GM13976 (cell line): Measurements from ENCODE around the gene EVC.

Experiments
- DNase-seq: peaks from one replicate; pipeline ENCODE4 v3.0.0; 2012; ENCODE audit warnings: low spot score
- in situ Hi-C: fragments of 300-500 bp; cut with MboI; formaldehyde crosslinking; loops from one replicate; pipeline ENCODE4 v1.12.0; 2022; ENCODE audit warnings: low sequenced_read_pairs, mixed read lengths, inconsistent platforms; ENCODE audit not compliant: unreplicated experiment
- TF ChIP-seq, protein P1 (sequence below): IDR thresholded peaks from 2 replicates; pipeline ENCODE4 v1.5.1; 2012; ENCODE audit warnings: borderline replicate concordance, mild to moderate bottlenecking; ENCODE audit not compliant: insufficient read depth; ENCODE audit errors: extremely low read depth, missing control alignments, control extremely low read depth

The EVC gene

DNA sequence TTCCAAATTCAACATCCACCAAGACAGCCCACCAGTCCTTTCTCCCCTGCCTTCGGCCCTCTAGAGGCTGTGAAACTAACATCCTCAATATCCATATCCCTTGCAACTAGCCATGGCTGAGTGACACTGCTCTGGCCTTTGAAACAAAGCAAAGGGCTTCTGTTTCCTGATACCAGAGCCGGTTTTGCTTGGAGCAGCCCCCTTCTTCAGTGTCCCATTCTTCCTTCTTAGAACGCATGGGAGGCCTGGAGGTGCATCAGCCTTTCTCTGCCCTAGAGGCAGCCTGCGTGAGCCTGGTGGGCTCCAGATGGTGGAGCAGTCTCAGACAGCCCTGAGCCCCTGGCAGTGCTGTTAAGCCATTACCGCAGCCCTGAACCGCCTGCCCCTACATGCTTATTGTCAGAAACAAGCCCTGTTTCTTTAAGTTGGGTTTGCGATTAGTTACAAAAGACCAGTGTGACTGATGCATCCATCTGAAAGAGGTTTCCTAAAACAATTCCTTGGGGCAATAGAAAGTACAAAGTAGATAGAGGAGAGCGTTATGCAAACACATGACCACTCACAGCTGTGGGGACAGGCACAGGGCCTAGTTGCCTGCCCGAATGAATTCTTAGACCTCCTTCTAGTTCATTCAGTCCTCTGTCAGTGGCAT, 74.1 kb downstream of the EVC start:
- in situ Hi-C loops: no loop called here
- no peak for DNase-seq
- TF ChIP-seq, protein P1, sequence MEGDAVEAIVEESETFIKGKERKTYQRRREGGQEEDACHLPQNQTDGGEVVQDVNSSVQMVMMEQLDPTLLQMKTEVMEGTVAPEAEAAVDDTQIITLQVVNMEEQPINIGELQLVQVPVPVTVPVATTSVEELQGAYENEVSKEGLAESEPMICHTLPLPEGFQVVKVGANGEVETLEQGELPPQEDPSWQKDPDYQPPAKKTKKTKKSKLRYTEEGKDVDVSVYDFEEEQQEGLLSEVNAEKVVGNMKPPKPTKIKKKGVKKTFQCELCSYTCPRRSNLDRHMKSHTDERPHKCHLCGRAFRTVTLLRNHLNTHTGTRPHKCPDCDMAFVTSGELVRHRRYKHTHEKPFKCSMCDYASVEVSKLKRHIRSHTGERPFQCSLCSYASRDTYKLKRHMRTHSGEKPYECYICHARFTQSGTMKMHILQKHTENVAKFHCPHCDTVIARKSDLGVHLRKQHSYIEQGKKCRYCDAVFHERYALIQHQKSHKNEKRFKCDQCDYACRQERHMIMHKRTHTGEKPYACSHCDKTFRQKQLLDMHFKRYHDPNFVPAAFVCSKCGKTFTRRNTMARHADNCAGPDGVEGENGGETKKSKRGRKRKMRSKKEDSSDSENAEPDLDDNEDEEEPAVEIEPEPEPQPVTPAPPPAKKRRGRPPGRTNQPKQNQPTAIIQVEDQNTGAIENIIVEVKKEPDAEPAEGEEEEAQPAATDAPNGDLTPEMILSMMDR: no peak

DNA sequence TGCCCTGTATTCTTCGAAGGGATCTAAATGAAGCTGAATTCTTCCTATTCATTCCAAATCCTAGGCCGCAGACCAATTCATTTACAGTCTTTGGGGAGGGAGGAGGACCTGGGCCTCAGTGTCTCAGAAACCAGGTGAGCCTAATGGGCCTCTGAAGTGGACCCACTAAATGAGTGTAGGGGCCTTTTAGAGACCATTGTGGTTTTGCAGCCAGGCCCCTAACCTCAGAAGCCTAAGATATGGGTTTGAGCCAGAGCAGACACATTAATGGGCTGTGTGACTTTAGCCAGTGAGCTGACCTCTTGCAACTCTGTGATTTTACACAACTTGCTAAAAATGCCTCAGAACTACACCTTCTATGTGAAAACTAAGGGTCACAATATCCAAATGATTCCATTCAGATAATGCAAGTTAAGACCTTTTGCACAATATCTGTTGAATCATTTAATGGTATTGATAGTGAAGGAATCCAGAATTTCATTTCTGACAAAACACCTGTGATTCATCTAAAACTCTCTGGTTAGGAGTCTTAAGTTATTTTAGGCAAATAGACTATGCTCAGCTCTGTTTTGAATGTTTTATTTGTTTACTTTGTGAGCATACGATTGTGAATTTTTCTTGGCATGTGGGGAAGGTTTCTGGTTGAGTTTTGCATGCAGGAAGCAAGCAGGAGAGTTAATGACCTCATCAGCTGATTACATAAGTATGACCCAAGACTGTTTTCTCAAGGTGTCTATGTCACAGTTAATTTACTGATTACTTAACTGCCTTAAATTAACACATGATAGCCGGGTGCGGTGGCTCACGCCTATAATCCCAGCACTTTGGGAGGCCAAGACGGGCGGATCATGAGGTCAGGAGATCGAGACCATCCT, 75.0 kb downstream of the EVC start:
- TF ChIP-seq, protein P1: no peak
- in situ Hi-C loops: no loop called here
- DNase-seq: no peak

DNA sequence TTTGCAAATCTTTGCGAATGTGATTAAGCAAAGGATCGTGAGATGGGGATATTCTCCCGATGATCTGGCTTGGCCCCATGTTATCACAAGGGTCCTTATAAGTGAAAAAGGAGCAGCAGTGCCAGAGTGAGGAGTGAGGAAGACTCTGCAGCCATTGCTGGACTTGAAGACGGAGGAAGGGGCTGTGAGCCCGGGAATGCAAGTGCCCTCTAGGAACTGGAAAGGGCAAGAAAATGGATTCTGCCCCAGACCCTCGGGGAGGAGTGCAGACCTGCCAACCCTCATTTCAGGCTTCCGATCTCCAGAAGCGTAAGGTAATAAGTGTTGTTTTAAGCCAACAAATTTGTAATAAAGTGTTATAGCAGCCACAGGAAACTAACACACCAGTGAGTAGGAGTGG, 76.3 kb downstream of the EVC start:
- DNase-seq: no peak

DNA sequence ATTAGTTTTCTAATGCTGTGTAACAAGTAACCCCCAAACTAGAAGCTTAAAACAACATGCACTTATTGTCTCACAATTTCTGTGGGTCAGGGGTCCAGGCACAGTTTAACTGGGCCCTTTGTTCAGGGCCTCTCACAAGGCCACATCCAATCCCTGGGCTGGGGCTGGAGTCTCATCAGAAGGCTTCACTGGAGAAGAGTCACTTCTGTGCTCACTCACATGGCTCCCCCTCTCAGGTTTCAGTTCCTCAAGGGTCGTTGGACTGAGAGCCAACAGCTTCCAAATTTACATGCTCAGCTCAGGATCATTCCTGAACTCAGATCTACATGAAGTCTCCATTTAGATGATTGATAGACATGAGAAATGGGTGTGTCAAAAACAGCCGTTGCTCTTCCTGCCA, 77.1 kb downstream of the EVC start:
- in situ Hi-C loops: no loop called here
- DNase-seq: no peak
- TF ChIP-seq, protein P1: no peak

More for the DNA sequence above, 76.3 kb downstream of the EVC start:
- in situ Hi-C loops: no loop called here
- TF ChIP-seq, protein P1: no peak

DNA sequence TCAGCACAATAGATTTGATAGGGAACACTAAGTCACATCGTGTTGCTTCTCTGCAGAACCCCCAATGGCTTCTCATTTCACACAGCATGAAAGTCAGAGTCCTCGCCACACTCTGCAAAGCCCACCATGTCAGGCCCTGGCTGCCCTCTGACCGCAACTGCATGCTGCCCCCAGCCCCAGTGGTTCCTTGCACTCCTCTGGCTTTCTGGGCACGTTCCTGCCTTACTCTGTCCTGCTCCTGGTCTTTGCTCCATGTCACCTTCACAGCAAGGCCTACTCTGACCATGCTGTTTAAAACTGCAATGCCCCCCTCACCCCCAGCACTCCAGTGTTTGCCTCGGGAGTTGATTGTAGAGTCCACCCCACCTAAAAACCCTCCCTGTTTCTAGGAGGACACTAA, 78.1 kb downstream of the EVC start:
- in situ Hi-C loops: no loop called here
- no peak for DNase-seq
- TF ChIP-seq, protein P1: no peak

DNA sequence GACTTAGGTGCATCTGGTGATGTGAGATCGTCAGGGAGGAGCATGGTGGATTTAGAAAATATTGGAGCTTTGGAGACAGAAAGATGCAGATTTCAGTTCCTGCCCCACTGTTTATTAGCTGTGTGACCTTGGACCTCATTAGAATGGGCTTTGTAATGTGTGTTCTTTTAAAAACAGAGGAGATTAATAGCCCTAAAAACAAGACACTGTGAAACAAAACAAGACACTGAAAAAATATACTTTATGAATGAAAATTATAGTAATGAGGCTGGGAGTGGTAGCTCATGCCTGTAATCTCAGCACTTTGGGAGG, 79.5 kb downstream of the EVC start:
- TF ChIP-seq, protein P1: no peak
- in situ Hi-C loops: no loop called here
- no peak for DNase-seq

DNA sequence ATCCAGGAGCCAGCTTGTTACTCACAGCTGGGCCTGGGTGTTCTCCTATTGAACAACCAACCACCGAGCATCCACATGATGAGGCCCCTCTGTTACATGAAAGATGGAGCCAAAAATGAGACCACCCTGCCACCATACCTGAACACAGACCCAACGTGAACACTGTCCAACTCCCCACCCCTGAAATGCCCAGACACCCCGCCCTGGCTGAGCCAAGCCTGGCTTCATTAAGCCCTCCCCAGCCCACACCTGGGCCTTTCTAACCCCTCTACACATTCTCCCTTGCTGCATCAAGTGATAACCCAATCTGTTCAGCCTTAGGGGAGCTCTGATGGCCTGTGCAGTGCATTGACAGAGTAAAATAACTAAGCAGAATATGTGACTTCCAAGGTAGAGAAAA, 80.7 kb downstream of the EVC start:
- in situ Hi-C loops: no loop called here
- TF ChIP-seq, protein P1: no peak
- no peak for DNase-seq
